ENCODE measurements around the gene RAP1GDS1.
"Not testable (repeated sequence)": the region's sequence is repeated elsewhere in the genome, so short reads cannot be mapped to it uniquely, and the experiment has no call there.

The RAP1GDS1 gene

GRCh38 chr4:98358630-98359248 lies 97.6 kb downstream of the RAP1GDS1 start:
- no peak for DNase-seq (ENCODE audit: low spot score)

- DNase-seq (ENCODE audit: low spot score), result no peak
Measured at GRCh38 chr4:98359646-98360045, 98.5 kb downstream of the RAP1GDS1 start.

GRCh38 chr4:98363431-98363830 lies 102.2 kb downstream of the RAP1GDS1 start:
- DNase-seq (ENCODE audit: low spot score), result no peak

- not testable (repeated sequence) for DNase-seq (ENCODE audit: low spot score)
Measured at GRCh38 chr4:98366275-98366674, 105.1 kb downstream of the RAP1GDS1 start.

- not testable (repeated sequence) for DNase-seq (ENCODE audit: low spot score)
Measured at GRCh38 chr4:98368000-98368399, 106.8 kb downstream of the RAP1GDS1 start.

GRCh38 chr4:98369322-98369721 lies 108.1 kb downstream of the RAP1GDS1 start:
- DNase-seq (ENCODE audit: low spot score), result no peak

- no peak for DNase-seq (ENCODE audit: low spot score)
Measured at GRCh38 chr4:98374643-98375042, 113.5 kb downstream of the RAP1GDS1 start.

- no peak for DNase-seq (ENCODE audit: low spot score)
Measured at GRCh38 chr4:98377559-98377958, 116.4 kb downstream of the RAP1GDS1 start.

- DNase-seq (ENCODE audit: low spot score), result no peak
Measured at GRCh38 chr4:98381306-98381705, 120.1 kb downstream of the RAP1GDS1 start.

- no peak for DNase-seq (ENCODE audit: low spot score)
Measured at GRCh38 chr4:98383431-98384106, 122.4 kb downstream of the RAP1GDS1 start.

- DNase-seq (ENCODE audit: low spot score), result no peak
Measured at GRCh38 chr4:98385831-98386230, 124.6 kb downstream of the RAP1GDS1 start.

GRCh38 chr4:98387345-98388026 lies 126.3 kb downstream of the RAP1GDS1 start:
- no peak for DNase-seq (ENCODE audit: low spot score)

- no peak for DNase-seq (ENCODE audit: low spot score)
Measured at GRCh38 chr4:98394134-98394533, 132.9 kb downstream of the RAP1GDS1 start.

- no peak for DNase-seq (ENCODE audit: low spot score)
Measured at GRCh38 chr4:98399915-98400314, 138.7 kb downstream of the RAP1GDS1 start.

- DNase-seq (ENCODE audit: low spot score), result no peak
Measured at GRCh38 chr4:98406819-98407218, 145.6 kb downstream of the RAP1GDS1 start.

GRCh38 chr4:98411731-98412130 lies 150.5 kb downstream of the RAP1GDS1 start:
- DNase-seq (ENCODE audit: low spot score), result no peak

GRCh38 chr4:98416844-98417243 lies 155.7 kb downstream of the RAP1GDS1 start:
- no peak for DNase-seq (ENCODE audit: low spot score)

- DNase-seq (ENCODE audit: low spot score), result not testable (repeated sequence)
Measured at GRCh38 chr4:98420151-98420550, 159.0 kb downstream of the RAP1GDS1 start.

- DNase-seq (ENCODE audit: low spot score), result no peak
Measured at GRCh38 chr4:98421111-98421510, 159.9 kb downstream of the RAP1GDS1 start.

GRCh38 chr4:98423009-98423408 lies 161.8 kb downstream of the RAP1GDS1 start:
- DNase-seq (ENCODE audit: low spot score), result no peak

- no peak for DNase-seq (ENCODE audit: low spot score)
Measured at GRCh38 chr4:98430708-98431403, 169.7 kb downstream of the RAP1GDS1 start.

- DNase-seq (ENCODE audit: low spot score), result no peak
Measured at GRCh38 chr4:98433691-98434090, 172.5 kb downstream of the RAP1GDS1 start.

- DNase-seq (ENCODE audit: low spot score), result no peak
Measured at GRCh38 chr4:98434816-98435215, 173.6 kb downstream of the RAP1GDS1 start.

Data from NAMALWA (cell line).